ENCODE data around the gene PIP5KL1.

DNA sequence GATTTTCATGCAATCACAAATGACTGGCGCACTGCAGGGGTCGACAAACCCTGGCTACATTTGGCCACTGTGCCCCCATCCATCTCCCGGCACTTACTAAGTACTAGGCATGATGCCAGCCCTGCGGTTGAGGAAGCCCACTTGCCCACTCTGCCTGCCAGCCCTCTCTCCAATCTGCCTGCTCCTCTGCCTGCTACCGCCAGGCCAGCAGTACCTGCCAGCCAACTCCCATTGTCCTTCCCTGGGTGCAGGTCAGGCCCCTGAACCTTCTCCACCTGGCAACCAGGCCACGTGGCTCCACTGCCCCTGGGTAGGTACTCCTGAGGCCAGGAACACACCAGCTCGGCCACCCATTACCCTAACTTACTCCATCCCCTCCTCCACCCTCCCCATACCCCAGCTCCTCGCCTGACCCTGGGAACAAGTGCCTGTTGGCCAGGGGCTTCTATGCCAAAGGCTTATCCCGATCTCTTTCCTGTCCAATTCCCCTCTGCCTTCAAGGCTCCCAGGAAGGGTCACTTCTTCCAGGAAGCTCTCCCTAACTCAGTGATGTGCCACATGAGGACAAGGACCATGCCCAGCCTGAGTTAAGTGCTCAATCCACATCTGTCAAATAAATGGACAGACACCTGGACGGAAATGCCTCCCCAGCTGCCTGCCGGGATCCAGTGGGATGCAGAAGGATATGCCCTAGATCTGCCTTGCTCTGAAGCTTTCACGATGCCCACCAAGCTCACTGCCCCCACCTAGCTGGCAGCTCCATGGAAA lies 43.6 kb upstream of the PIP5KL1 start:
- TF ChIP-seq, protein P1, sequence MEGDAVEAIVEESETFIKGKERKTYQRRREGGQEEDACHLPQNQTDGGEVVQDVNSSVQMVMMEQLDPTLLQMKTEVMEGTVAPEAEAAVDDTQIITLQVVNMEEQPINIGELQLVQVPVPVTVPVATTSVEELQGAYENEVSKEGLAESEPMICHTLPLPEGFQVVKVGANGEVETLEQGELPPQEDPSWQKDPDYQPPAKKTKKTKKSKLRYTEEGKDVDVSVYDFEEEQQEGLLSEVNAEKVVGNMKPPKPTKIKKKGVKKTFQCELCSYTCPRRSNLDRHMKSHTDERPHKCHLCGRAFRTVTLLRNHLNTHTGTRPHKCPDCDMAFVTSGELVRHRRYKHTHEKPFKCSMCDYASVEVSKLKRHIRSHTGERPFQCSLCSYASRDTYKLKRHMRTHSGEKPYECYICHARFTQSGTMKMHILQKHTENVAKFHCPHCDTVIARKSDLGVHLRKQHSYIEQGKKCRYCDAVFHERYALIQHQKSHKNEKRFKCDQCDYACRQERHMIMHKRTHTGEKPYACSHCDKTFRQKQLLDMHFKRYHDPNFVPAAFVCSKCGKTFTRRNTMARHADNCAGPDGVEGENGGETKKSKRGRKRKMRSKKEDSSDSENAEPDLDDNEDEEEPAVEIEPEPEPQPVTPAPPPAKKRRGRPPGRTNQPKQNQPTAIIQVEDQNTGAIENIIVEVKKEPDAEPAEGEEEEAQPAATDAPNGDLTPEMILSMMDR (IDR thresholded peaks at IDR 0.05) = no peak
- TF ChIP-seq POLR2A (IDR thresholded peaks at IDR 0.05) (no peak), EP300 (IDR thresholded peaks at IDR 0.05) (no peak)

All from ovary (tissue), 3 donors.